KMS-11 (cell line): ENCODE measurements around the gene MMP15.

ENCODE experiments used
- H2AFZ ChIP-seq: fragments of 200-600 bp; sonication (generic); 2 replicates; pipeline ENCODE4 v1.6.1; 2016; ENCODE audit warnings: antibody characterized with exemption, mixed run types, low read depth
- H3K27ac ChIP-seq: fragments of 200-600 bp; sonication (generic); 2 replicates; pipeline ENCODE4 v1.6.1; 2016; ENCODE audit warnings: mild to moderate bottlenecking, mixed run types
- H3K27me3 ChIP-seq: fragments of 200-600 bp; sonication (generic); 2 replicates; pipeline ENCODE4 v1.6.1; 2017; ENCODE audit warnings: mild to moderate bottlenecking, low read depth, mixed run types, moderate library complexity; ENCODE audit not compliant: insufficient read depth
- H3K36me3 ChIP-seq: fragments of 200-600 bp; sonication (generic); 2 replicates; pipeline ENCODE4 v1.6.1; 2017; ENCODE audit warnings: mild to moderate bottlenecking, mixed run types; ENCODE audit not compliant: insufficient read depth
- H3K4me1 ChIP-seq: fragments of 200-600 bp; sonication (generic); 2 replicates; pipeline ENCODE4 v1.6.1; 2016; ENCODE audit warnings: mild to moderate bottlenecking, low read depth, mixed run types; ENCODE audit not compliant: poor library complexity, severe bottlenecking
- H3K4me2 ChIP-seq: fragments of 200-600 bp; sonication (generic); 2 replicates; pipeline ENCODE4 v1.7.0; 2016; ENCODE audit warnings: mild to moderate bottlenecking, mixed run types
- H3K4me3 ChIP-seq: fragments of 200-600 bp; sonication (generic); IDR thresholded peaks from 2 replicates; pipeline ENCODE4 v1.6.1; 2017; ENCODE audit warnings: low read depth, low read length, mixed read lengths; ENCODE audit not compliant: insufficient read depth
- H3K79me2 ChIP-seq: fragments of 200-600 bp; sonication (generic); 2 replicates; pipeline ENCODE4 v1.6.1; 2016; ENCODE audit warnings: low read depth, mixed run types; ENCODE audit not compliant: insufficient read depth
- H3K9ac ChIP-seq: fragments of 200-600 bp; sonication (generic); 2 replicates; pipeline ENCODE4 v1.6.1; 2016; ENCODE audit warnings: mild to moderate bottlenecking, mixed run types
- H4K20me1 ChIP-seq: fragments of 200-600 bp; sonication (generic); 2 replicates; pipeline ENCODE4 v1.6.1; 2016; ENCODE audit warnings: mild to moderate bottlenecking, mixed run types; ENCODE audit not compliant: insufficient read depth
- CTCF ChIP-seq: fragments of 200-600 bp; sonication (generic); conservative IDR thresholded peaks from 2 replicates; pipeline ENCODE4 v1.6.1; 2017; ENCODE audit warnings: low read depth, mild to moderate bottlenecking, antibody characterized with exemption, low read length, moderate library complexity, mixed read lengths

Gene MMP15

GRCh38 chr16:58031016-58031800 is 5.7 kb downstream of the MMP15 start:
- Histone ChIP-seq H2AFZ (no peak overlapping the region), H4K20me1 (no peaks in the 10 kb centered on the region), H3K4me3 (no peak overlapping the region), H3K9ac (no peak overlapping the region), H3K36me3 (no peaks in the 10 kb centered on the region), H3K27me3 (no peaks in the 10 kb centered on the region), H3K4me2 (no peak overlapping the region), H3K4me1 (no peaks in the 10 kb centered on the region), H3K27ac (no peak overlapping the region), H3K79me2 (no peaks in the 10 kb centered on the region)
- no peak for TF ChIP-seq CTCF

DNA sequence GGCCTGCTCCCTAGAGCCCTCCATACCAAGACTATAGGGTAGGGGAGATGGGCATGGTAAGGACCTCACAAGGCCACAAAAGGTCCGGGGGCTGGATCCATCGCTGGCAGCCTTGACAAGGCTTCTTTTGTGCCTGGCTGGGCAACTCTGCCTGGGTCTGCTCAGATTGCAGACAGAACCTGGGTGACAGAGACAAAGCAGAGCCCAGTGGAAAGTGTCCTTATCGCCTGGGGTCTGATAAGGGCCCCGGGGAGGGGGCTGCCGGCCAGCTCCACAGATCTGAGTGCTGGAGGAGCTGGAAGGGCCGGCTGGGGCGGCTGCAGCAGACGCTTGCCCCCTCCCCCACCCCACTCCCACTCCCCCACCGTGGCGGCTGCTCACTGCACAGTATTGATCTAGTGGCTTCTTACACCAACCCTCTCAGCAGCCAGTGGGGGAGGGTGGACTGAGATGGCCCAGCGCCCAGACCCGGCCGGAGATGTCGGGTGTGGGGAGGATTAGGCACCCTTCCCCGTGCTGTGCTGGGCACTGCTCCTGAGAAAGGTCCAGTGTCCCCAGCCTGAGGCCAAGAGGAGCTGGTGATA is 7.2 kb downstream of the MMP15 start:
- H3K27me3 ChIP-seq = no peaks in the 10 kb centered on the region
- no peak overlapping the region for H3K4me3 ChIP-seq
- TF ChIP-seq CTCF = no peak
- no peaks in the 10 kb centered on the region for H3K4me1 ChIP-seq
- H3K4me2 ChIP-seq = no peak overlapping the region
- H3K36me3 ChIP-seq = no peaks in the 10 kb centered on the region
- no peaks in the 10 kb centered on the region for H4K20me1 ChIP-seq
- H2AFZ ChIP-seq = no peak overlapping the region
- H3K79me2 ChIP-seq = no peaks in the 10 kb centered on the region
- no peak overlapping the region for H3K9ac ChIP-seq
- H3K27ac ChIP-seq = no peak overlapping the region

DNA sequence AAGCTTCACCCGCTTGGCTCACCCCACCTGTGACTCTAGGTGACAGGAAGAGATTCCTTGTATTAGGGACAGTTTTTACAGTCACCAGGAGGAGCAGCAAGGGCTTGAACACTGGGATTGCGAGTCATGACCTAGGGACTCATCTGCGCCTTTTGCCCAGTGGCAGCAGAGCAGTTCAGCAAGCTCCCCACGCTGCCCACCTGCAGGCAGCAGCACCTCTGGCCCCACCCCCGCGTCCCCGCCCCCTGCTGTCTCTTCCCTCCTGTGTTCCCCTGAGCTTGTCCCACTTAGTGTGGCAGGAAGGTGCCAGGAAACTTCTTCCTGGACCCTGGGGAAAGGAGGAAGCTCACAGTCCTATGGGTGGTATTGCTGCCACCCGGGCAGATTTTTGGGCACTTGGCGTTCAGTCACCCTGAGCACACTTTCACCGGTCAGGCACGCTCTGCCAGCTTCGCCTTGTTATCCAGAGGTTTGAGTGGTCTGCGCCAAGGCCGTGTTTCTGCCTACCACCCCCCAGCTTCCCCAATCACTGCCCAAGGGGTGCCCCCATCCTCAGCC is 8.7 kb downstream of the MMP15 start:
- no peak overlapping the region for H3K4me3 ChIP-seq
- H3K27ac ChIP-seq = no peak overlapping the region
- H4K20me1 ChIP-seq = no peaks in the 10 kb centered on the region
- H3K4me2 ChIP-seq = no peak overlapping the region
- no peaks in the 10 kb centered on the region for H3K27me3 ChIP-seq
- H3K9ac ChIP-seq = no peak overlapping the region
- H3K36me3 ChIP-seq = no peaks in the 10 kb centered on the region
- H3K79me2 ChIP-seq = no peaks in the 10 kb centered on the region
- H2AFZ ChIP-seq = no peak overlapping the region
- no peaks in the 10 kb centered on the region for H3K4me1 ChIP-seq
- no peak for TF ChIP-seq CTCF

- no peak overlapping the region for H3K27ac ChIP-seq
- no peaks in the 10 kb centered on the region for H3K79me2 ChIP-seq
- no peak overlapping the region for H2AFZ ChIP-seq
- no peaks in the 10 kb centered on the region for H4K20me1 ChIP-seq
- H3K9ac ChIP-seq = no peak overlapping the region
- no peaks in the 10 kb centered on the region for H3K4me1 ChIP-seq
- no peak overlapping the region for H3K4me2 ChIP-seq
- no peak for TF ChIP-seq CTCF
- H3K27me3 ChIP-seq = no peaks in the 10 kb centered on the region
- no peak overlapping the region for H3K4me3 ChIP-seq
- H3K36me3 ChIP-seq = no peaks in the 10 kb centered on the region
Observed at GRCh38 chr16:58034774-58035173, 9.2 kb downstream of the MMP15 start.
